HepG2 (cell line): ENCODE data around the gene BCAP29.

ENCODE experiments used
- EP300 ChIP-seq, 3 experiments: sonication (generic) in 1 of 3; formaldehyde crosslinking in 1 of 3; IDR thresholded peaks; 2 replicates each; pipeline versions ENCODE4 v1.5.1 to v1.6.1; 2011 to 2020; ENCODE audit warnings: low read depth in 2 of 3, low read length in 2 of 3, borderline replicate concordance in 1 of 3, improper control_type of control experiment in 1 of 3, mild to moderate bottlenecking in 1 of 3, missing genetic modification reagents in 1 of 3, moderate library complexity in 1 of 3
- KLF13 ChIP-seq: sonication (generic); formaldehyde crosslinking; IDR thresholded peaks from 2 replicates; pipeline ENCODE4 v1.4.0; 2020; ENCODE audit warnings: mild to moderate bottlenecking, missing genetic modification reagents
- MEIS1 ChIP-seq: sonication (generic); formaldehyde crosslinking; IDR thresholded peaks from 2 replicates; pipeline ENCODE4 v1.9.0; 2021; ENCODE audit warnings: mild to moderate bottlenecking, missing genetic modification reagents, moderate library complexity, borderline replicate concordance
- PRPF4 ChIP-seq: fragments of 200-400 bp; formaldehyde crosslinking; IDR thresholded peaks from 2 replicates; pipeline ENCODE4 v1.6.1; 2016; ENCODE audit warnings: low read length, low read depth; ENCODE audit not compliant: poor library complexity, severe bottlenecking
- TF ChIP-seq, protein P1 (sequence below), 2 experiments: sonication (generic) in 1 of 2; formaldehyde crosslinking in 1 of 2; IDR thresholded peaks; 2 replicates each; pipeline versions ENCODE4 v1.4.0 to v1.6.1; 2018 to 2020; ENCODE audit warnings: missing genetic modification reagents in 2 of 2, borderline replicate concordance in 1 of 2, low read depth in 1 of 2, mild to moderate bottlenecking in 1 of 2, missing biosample characterization in 1 of 2
- TF ChIP-seq, protein P2 (sequence below): sonication (generic); formaldehyde crosslinking; IDR thresholded peaks from 2 replicates; pipeline ENCODE4 v1.4.0; 2020; ENCODE audit warnings: missing genetic modification reagents

DNA sequence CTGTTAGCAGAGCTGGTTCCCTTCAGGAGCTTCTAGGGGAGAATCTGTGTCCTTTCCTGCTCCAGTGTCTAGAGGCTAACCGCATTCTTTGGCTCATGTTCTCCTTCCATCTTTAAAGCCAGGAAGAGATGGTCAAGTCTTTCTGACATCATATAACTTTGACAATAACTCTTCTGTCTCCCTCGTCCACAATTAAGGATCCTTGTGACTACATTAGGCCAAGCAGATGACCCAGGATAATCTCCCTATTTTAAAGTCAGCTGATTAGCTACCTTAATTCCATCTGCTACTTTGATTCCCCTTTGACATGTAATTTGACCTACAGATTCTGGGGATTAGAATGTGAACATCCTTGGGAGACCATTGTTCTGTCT, 52.4 kb downstream of the BCAP29 start:
- TF ChIP-seq, protein P1, sequence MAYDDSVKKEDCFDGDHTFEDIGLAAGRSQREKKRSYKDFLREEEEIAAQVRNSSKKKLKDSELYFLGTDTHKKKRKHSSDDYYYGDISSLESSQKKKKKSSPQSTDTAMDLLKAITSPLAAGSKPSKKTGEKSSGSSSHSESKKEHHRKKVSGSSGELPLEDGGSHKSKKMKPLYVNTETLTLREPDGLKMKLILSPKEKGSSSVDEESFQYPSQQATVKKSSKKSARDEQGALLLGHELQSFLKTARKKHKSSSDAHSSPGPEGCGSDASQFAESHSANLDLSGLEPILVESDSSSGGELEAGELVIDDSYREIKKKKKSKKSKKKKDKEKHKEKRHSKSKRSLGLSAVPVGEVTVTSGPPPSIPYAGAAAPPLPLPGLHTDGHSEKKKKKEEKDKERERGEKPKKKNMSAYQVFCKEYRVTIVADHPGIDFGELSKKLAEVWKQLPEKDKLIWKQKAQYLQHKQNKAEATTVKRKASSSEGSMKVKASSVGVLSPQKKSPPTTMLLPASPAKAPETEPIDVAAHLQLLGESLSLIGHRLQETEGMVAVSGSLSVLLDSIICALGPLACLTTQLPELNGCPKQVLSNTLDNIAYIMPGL (CRISPR knock-in tag; IDR thresholded peaks at IDR 0.05; ENCODE audit: borderline replicate concordance in 1 of 2, low read depth in 1 of 2), result no peak
- TF ChIP-seq, protein P2, sequence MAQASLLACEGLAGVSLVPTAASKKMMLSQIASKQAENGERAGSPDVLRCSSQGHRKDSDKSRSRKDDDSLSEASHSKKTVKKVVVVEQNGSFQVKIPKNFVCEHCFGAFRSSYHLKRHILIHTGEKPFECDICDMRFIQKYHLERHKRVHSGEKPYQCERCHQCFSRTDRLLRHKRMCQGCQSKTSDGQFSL (CRISPR knock-in tag), result no peak
- TF ChIP-seq MEIS1 (CRISPR knock-in tag) (no peak), EP300 (IDR thresholded peaks at IDR 0.05; ENCODE audit: low read depth in 2 of 2, low read length in 2 of 2) (no peak), EP300 (CRISPR knock-in tag; IDR thresholded peaks at IDR 0.05; ENCODE audit: borderline replicate concordance) (no peak), KLF13 (CRISPR knock-in tag) (no peak), PRPF4 (no peak)
